NCI-H1105 (cell line): ENCODE measurements around the gene COX19.

Source experiments
- DNase-seq: peaks from one replicate; lab custom pipeline; 2025; lab: John Stamatoyannopoulos, UW

The COX19 gene, protein sequence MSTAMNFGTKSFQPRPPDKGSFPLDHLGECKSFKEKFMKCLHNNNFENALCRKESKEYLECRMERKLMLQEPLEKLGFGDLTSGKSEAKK

GRCh38 chr7:974820-975681 lies at the start of gene COX19:
COX19 (minus strand) TSS chr7:975549; CDS start chr7:975509, 40 bp downstream.
- peak; percentile 91 for DNase-seq

DNA sequence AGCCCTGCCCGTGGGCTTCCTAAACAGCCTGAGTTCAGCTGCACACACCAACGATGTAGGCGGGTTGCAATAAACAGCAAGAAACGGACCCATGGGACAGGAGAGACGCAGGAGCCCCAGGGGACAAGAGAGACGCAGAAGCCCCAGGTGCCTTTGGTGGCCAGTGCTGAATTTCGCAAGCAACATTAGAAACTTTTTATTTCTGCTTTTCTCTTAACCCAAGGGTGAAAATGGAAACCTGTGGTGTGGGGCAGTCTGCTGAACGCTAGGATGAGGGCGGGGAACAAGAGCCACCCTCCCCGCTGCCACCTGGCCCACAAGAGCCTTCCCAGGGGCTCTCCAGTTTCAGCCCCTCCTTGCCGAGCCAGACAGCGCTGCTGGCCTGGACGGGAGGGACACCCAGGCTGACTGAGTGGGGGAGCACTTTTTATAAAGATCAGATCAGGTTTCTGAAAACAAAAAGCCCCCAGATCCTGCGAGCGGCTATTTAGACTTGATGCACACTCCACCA lies 49.0 kb upstream of the COX19 start:
- peak; percentile 13 for DNase-seq

GRCh38 chr7:1022801-1023465 lies 47.6 kb upstream of the COX19 start:
- DNase-seq = no peak

- DNase-seq = no peak
These were observed 47.0 kb upstream of the COX19 start for GRCh38 chr7:1022356-1022755.

DNA sequence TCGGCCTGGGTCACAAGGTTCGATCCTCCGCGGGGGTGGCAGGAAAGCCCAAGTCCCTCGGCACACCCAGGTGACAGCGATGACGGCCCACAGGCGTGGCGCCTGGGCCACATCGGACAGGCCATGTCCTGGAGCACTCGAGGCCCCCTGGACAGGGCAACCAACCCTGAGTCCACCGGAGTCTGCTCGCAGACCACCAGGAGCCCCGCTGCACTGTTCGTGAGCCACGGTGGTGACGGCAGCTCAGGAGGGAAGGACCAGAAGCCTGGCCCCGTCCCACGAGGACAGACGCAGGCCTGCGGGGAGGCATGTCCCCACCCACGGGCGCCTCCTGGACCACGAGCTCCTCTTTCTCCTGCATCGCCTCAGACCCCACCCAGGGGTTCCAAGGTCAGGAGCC lies 46.6 kb upstream of the COX19 start:
- no peak for DNase-seq

DNA sequence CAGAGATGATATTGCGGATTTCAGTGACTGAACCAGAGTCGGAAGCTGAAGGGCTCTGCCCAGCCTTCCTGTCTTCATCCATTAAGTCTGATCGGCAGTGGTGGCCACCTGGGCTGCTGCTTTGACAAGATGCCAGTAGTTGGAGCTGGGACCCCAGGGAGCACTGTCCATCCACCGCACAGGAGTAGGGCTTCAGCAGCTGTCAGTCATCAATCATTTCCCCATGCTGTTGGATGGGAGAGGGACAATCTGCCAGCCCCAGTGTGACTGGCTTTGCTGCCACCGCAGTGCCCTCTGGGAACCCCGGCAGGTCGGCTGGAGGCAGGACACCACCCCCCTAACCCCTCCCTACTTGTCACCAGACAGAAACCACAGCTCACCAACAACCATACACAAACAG lies 46.0 kb upstream of the COX19 start:
- no peak for DNase-seq

DNA sequence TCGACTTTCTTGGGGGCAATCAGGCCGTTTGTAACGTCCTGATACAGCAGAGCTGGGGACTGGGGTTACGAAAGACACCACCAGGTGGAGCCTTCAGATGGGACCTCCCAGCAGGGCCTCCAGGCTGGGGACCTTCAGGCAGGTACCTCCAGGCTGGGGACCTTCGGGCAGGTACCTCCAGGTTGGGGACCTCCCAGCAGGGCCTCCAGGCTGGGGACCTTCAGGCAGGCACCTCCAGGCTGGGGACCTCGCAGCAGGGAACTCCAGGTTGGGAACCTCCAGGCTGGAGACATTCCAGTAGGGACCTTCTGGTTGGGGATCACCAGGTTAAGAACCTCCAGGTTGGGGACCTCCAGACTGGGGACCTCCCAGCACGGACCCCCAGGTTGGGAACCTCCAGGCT lies 45.5 kb upstream of the COX19 start:
- DNase-seq = no peak

DNA sequence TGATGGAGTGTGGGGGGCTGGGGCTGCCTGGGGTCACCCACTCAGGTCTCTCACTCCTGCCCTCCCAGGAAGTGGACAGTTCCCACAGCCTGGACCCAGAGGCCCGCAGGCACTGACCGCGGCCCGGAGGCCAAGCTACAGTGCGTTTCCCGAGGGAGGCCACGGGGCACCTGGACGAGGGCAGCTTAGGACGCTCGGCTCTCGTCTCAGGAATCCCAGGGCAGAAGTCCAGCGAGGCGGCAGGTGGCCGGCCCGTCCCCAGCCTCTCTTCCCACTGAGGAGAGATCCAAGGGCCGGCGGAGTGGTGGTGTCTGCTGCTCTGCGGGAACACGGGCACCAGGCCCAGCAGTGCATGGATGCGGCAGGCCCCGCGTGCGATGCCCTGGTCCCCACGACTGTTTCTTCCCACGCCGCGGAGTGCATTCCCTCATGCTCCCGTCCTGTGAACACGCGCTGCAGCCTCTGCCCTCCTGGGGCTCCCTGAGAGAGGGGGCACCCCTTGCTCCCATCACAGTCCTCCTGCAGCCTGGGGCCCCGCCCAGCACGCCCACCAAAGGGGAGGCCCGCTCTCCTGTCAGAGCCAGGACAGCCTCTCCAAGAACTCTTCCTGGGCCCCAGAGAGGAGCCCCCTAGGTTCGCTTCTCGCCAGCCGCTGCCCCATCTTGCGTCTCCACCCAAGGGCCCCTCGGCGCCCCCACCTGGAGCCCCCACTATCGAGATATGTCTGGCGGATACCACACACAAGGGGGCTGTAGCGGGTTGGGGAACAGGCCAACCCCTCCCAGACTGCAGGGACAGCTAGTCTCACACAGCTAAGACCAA lies 44.7 kb upstream of the COX19 start:
- no peak for DNase-seq

DNA sequence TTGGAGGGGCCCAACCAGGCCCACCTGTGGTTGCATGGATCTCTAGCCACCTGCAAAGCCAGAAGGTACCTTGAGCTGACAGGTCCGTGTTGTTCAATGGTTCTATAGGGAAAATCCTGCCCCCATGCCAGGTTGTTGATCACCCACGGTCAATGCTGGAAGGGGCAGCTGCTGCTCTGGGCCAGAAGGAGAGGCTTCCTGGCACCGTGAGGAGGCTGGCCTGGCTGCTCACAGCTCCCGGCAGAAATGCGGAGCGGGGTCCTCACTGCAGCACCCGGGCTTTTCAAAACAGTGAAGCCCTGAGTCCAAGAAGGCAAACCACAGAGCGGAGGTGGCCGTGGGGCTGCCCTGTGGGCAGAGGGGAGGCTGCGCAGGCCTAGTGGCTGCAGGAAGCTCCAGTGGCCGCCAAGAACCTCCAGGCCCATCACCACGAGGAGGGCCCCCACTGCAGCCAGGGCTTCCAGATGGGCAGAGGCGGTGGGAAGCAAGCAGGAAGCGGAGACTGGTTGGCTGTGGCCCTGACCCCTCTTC lies 44.0 kb upstream of the COX19 start:
- DNase-seq = no peak

GRCh38 chr7:1018334-1018695 lies 43.0 kb upstream of the COX19 start:
- DNase-seq = no peak

DNA sequence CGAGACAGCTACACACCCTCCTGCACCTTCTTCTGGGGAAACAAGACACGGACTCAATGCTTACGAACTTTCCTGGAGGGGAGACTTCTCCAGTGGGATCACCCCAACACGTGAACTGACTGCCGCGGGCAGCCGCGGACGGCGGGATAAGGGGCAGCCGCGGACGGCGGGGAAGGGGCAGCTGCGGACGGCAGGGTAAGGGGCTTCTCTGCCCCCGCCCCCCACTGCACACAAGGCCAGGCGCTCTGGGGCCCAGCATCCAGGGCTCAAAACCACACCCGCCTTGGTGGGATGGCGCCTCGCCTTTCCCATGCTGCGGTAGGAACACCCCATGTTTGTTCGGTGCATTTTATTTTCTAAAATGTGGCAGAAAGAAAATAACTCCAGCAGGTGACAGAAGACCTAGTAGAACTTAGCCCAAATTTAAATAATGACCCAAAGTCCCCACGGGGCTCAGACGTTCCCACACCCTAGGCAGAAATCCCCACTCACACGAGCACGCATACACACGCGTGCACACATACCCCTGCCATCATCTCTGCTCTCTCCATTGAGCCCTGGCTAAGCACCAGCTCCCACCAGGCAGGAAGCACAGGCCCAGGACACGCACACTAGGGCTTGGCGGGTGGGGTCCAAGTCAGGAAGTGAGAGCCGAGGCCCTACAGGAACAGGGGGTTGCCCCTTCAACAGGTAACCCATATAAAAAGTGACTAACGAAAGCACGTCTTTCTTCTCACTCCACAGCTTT lies 42.4 kb upstream of the COX19 start:
- no peak for DNase-seq

- DNase-seq = no peak
These were observed 41.5 kb upstream of the COX19 start for GRCh38 chr7:1016577-1017531.

GRCh38 chr7:1015196-1016121 lies 40.1 kb upstream of the COX19 start:
- no peak for DNase-seq

GRCh38 chr7:1014681-1015080 lies 39.3 kb upstream of the COX19 start:
- no peak for DNase-seq

DNA sequence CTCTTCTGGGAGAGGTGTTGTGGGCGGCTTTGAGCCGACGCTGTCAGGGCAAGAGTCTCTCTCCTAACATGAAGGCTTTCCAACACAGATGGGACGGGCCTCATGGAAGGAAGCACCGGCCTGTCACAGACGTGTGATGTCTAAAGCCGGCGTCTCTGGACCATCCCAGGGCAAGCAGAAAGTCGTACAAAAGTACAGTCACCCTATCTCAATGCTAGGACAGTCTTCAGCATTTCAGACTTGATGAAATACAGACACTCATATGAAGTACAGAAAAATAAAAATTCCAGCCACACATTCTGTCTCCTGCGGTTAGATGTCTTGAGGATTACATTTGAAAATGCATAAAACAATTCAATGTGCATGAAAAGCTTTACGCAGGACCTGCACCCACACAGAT lies 38.2 kb upstream of the COX19 start:
- no peak for DNase-seq

DNA sequence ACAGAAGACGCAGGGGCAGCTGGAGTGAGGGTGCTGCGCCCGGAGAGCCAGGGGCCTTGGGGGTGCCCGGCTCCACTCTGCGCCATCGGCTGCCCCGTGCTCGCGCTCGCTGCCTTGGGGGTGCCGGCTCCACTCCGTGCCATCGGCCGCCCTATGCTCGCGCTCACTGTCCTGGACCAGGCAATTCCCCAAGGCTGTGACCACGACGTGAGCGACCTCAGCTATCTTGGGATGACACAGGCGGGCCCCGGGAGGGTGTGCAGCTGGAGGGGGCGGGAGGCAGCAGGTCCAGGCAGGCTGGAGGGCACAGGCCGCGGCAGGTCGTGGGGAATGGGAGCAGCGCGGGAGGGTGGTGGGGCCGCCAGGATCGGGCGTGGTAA lies 37.4 kb upstream of the COX19 start:
- DNase-seq = no peak

DNA sequence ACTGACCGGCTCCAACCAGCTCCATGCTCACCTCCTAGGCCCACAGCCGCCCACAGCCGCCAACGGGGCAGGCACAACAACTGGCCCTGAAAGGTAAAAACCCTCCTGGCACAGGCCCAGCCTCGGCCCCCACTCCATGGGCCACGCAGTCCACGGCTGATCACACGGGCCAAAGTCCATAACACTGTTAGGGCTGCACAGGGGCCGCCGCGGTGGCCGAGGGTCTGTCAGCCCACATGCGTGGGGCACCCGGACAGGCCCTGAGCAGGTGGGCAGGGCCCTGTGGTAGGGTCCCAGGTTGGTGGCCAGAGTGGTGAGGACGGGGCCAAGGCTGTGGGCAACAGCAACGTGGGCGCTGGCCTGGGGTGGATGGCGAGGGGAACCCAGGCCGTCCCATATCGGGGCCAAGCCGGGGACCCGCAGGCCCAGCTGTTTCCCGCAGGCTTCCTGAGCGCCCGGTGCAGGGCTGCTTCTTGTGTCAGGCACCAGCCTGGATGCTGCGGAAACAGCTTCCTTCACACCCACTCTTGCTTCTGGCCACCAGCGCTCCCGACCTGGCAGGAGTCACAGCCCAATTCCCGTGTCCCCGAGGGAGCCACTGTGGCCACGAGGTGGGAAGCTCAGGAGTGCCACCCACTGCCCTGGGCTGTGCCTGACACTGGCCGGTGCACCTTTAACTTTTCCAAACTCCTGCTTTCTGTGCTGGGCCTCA lies 36.8 kb upstream of the COX19 start:
- no peak for DNase-seq

GRCh38 chr7:1011297-1012003 lies 36.1 kb upstream of the COX19 start:
- no peak for DNase-seq
